Choroid plexus epithelial cell (primary cell): ENCODE measurements around the gene LIPA.
A peak's percentile ranks its signal among the peaks of the same experiment; 100 is the strongest.
"Not testable (repeated sequence)": the region's sequence is repeated elsewhere in the genome, so short reads cannot be mapped to it uniquely, and the experiment has no call there.

Source experiments
- DNase-seq: peaks from one replicate; pipeline ENCODE4 v3.0.0-alpha.2; 2010; ENCODE audit warnings: low read depth
- H3K4me3 ChIP-seq: 2 replicates; pipeline ENCODE4 v1.5.1; 2011; ENCODE audit warnings: low read depth, mild to moderate bottlenecking, control low read depth, low read length, moderate library complexity
- TF ChIP-seq, protein P1 (sequence below): conservative IDR thresholded peaks from 2 replicates; pipeline ENCODE4 v1.5.1; 2011; ENCODE audit warnings: low read depth, mild to moderate bottlenecking, control low read depth, inconsistent platforms, low read length, moderate library complexity

The LIPA gene

DNA sequence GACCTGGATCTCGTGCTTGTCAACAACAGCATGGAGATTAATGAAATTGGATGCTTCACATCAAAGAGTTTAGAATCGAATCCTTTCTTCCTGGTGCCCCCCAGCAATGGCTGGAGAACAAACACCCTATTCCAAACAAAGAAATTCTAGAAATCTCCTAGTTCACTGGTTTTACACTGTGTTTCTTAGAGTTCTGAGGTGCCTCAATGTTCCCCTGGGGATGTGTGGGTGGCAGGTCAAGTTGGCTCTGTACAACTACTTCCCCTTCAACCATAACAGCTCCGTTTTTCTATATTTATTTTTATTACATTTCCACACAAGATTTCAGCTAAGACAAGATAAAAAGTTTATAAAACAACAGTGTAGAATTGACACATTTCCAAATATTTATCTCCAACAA, 66.9 kb downstream of the LIPA start:
- TF ChIP-seq, protein P1, sequence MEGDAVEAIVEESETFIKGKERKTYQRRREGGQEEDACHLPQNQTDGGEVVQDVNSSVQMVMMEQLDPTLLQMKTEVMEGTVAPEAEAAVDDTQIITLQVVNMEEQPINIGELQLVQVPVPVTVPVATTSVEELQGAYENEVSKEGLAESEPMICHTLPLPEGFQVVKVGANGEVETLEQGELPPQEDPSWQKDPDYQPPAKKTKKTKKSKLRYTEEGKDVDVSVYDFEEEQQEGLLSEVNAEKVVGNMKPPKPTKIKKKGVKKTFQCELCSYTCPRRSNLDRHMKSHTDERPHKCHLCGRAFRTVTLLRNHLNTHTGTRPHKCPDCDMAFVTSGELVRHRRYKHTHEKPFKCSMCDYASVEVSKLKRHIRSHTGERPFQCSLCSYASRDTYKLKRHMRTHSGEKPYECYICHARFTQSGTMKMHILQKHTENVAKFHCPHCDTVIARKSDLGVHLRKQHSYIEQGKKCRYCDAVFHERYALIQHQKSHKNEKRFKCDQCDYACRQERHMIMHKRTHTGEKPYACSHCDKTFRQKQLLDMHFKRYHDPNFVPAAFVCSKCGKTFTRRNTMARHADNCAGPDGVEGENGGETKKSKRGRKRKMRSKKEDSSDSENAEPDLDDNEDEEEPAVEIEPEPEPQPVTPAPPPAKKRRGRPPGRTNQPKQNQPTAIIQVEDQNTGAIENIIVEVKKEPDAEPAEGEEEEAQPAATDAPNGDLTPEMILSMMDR, result no peak
- no peak for DNase-seq

DNA sequence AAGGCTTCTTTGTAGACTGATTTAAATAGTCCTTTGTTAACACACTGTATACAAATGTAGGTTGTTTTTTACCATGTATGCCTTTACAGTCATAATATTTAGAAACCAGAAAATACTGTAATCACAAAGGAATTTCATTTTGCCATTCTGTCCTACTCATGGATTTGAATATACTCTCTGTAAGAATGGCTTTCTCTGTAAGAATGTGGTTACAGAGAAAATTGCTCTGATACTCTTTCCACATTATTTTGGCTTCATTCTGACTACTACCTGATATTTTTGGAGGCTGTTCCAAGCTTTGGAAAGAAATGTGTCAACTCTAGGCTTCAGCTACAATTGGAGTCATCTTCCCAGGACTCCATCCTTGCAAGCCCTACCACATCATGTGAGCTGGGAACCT, 68.0 kb downstream of the LIPA start:
- TF ChIP-seq, protein P1, result no peak
- DNase-seq, result no peak
- no peak overlapping the region for H3K4me3 ChIP-seq

More for the DNA sequence above, 66.9 kb downstream of the LIPA start:
- no peak overlapping the region for H3K4me3 ChIP-seq

DNA sequence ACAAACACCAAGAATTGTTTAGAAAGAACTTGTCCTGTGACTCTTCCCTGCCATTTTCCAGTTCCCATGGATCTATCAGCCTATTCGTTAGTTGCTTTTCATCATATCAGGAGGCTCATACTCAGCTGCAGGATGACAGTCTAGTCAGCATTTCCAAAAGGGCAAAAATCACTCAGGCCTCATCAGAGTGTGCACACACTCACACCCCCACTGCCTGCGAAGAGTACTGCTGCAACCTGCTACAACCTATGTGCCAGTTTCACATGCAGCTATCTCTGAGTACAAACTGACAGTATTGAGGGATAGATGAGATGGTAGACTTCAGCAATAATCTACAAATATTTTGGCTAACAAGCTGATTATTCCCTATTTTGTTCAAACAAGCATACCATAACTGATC, 68.7 kb downstream of the LIPA start:
- TF ChIP-seq, protein P1, result no peak
- no peak for DNase-seq
- H3K4me3 ChIP-seq, result no peak overlapping the region

DNA sequence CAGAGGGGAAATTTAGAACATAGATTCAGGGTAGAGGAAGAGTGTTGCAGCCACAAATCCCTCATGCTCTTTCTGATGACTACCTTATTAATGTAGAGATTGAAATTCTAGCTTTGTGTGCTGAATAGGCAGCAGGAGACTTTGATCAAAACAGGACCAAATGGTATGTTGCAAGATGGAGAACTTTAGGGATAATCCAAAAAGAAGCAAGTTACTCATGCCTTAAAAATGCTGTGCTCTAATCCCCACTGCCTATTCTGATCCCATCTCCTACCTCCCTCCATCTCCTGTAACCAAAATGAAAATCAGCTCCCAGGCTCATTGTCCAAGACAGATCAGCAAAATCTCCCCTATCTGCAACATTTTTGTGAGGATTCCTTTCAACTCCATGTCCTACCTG, 75.8 kb downstream of the LIPA start:
- H3K4me3 ChIP-seq, result no peak overlapping the region
- TF ChIP-seq, protein P1, result no peak
- DNase-seq, result no peak

DNA sequence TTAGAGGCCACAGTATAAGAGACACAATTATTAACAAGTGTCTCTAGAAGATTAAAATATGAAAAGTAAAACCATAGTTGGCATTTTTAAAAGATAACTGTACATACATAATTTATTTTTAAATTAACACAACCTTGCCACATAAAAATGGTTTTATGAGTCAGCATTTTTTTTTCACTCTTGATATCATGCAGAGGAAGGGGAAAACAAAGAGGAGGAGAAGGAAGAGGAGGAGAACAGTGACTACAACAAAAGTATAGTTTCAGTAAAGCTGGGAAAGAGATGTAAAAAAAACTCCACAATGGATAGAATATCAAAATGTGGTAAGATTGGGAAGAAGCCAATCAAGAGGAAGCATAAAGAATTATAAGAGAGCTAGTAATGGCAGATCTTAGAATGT, 78.5 kb downstream of the LIPA start:
- H3K4me3 ChIP-seq, result no peak overlapping the region
- TF ChIP-seq, protein P1, result no peak
- DNase-seq, result no peak

DNA sequence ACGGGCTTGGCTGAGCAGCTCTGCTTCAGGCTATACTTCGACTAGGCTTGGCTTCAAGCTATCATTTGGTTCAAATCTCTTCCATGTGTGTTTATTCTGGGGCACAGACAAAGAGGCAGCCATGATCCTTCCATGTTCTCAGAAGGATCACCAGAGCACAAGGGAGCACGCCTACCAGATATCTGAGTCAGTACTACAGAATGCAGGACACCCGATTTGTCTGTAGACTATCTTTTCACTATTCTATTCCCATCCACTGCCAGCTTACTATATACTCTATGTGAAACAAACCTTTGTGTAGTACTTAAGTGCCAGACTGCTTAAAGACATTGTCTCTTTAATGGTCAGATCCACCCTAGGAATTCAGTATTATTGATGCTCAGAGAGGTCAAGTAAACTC, 79.6 kb downstream of the LIPA start:
- TF ChIP-seq, protein P1, result no peak
- no peak overlapping the region for H3K4me3 ChIP-seq
- no peak for DNase-seq

DNA sequence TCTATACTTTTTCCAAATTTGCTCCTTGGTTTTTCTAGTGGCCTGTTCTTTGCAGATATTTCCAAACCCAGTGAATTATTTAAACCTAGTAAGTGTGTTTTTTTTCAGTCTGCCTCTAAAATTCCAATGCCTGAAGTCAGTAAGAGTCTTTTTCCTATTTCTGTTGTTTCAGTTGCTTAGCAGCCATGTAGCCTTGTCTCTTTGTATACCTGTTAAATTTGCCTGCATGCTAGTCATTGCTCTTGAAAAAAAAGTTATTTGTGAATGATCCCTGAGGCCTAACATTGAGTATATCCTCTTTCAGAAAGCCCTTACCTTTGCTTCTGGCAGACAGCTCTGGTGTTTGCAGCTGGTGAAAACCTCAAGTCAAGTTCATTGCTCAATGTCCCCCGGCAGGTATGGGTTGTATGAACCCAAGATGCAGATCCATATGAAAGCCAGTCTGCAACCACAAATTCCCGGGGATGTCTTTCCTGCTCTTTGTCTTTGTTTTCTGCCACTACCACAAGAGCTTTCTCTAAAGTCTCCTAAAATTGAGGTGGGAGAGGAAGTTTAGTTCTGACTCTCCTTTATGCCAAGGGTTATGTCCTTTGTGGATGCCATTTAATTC, 80.2 kb downstream of the LIPA start:
- TF ChIP-seq, protein P1, result no peak
- DNase-seq, result peak; percentile 17
- no peak overlapping the region for H3K4me3 ChIP-seq

DNA sequence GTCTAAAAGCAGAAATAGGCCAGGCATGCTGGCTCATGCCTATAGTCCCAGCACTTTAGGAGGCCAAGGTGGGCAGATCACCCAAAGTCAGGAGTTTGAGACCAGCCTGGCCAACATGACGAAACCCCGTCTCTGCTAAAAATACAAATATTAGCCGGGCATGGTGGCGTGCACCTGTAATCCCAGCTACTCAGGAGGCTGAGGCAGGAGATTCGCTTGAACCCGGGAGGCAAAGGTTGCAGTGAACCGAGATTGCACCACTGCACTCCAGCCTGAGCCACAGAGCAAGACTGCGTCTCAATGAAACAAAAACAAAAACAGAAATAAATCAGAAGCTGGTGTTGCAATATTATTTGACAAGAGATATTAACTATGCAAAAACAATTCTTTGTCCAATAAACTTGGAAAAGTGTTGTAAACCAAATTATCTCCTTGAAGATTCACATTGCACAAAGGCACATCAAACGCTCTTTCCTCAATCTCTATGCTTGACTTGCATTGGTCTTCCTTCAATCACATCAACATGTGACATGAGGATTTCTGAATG, 83.1 kb downstream of the LIPA start:
- H3K4me3 ChIP-seq, DNase-seq: not testable (repeated sequence)
